Ishikawa (cell line): ENCODE data around the gene GTPBP2.

Source experiments
- CEBPB ChIP-seq: IDR thresholded peaks from 2 replicates; pipeline ENCODE4 v1.6.1; 2012
- CREB1 ChIP-seq: IDR thresholded peaks from 2 replicates; pipeline ENCODE4 v1.6.1; 2012; ENCODE audit warnings: low read depth
- EP300 ChIP-seq: IDR thresholded peaks from 2 replicates; pipeline ENCODE4 v1.6.1; 2012; ENCODE audit warnings: borderline replicate concordance
- FOXM1 ChIP-seq: IDR thresholded peaks from 2 replicates; pipeline ENCODE4 v1.6.1; 2012; ENCODE audit warnings: low read depth, borderline replicate concordance
- MAX ChIP-seq: IDR thresholded peaks from 2 replicates; pipeline ENCODE4 v1.6.1; 2012
- RAD21 ChIP-seq: IDR thresholded peaks from 2 replicates; pipeline ENCODE4 v1.6.1; 2012; ENCODE audit warnings: low read depth
- TAF1 ChIP-seq: IDR thresholded peaks from 2 replicates; pipeline ENCODE4 v1.6.1; 2012; ENCODE audit warnings: low read depth, mild to moderate bottlenecking
- TCF12 ChIP-seq: IDR thresholded peaks from 2 replicates; pipeline ENCODE4 v1.6.1; 2012; ENCODE audit warnings: low read depth
- YY1 ChIP-seq: IDR thresholded peaks from 2 replicates; pipeline ENCODE4 v1.6.1; 2012; ENCODE audit warnings: low read depth
- ZBTB7A ChIP-seq: IDR thresholded peaks from 2 replicates; pipeline ENCODE4 v1.6.1; 2012; ENCODE audit warnings: low read depth
- TF ChIP-seq, protein P1 (sequence below): IDR thresholded peaks from 2 replicates; pipeline ENCODE4 v1.6.1; 2012

DNA sequence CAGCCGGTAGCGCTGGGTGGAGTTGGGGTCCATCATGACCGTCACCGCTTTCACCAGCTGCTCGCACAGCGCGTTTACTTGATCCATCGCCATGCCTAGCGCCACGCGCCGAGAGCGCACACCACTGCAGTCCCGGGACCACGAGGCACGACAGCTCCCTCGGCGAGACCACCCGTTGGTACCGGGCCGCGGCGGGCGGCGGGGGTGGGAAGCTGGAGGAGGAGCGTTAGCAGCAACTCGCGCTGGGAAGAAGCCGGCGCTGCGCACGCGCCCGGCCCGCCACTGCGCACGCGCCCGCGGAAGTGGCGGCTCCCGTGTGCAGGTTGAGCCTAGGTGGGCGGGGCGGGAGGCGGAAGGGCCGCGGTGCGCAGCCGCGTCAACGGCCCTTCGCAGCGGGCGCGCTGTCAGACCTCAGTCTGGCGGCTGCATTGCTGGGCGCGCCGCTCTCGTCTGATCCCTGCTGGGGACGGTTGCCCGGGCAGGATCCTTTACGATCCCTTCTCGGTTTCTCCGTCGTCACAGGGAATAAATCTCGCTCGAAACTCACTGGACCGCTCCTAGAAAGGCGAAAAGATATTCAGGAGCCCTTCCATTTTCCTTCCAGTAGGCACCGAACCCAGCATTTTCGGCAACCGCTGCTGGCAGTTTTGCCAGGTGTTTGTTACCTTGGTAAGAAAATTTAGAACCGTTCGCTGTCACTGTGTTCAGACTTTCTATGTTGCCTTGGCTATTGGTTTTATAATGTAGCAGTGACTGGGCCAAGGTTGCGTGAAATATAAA lies 53.1 kb downstream of the GTPBP2 start, which contains the start of the genes POLH and XPO5:
- TF ChIP-seq MAX (peak; percentile 91), FOXM1 (no peak), TCF12 (peak; percentile 49; the same call in 1 of the 2 replicates), RAD21 (no peak), YY1 (peak; percentile 8; the same call in 1 of the 2 replicates), CEBPB (no peak), EP300 (no peak; the same call in 1 of the 2 replicates), TAF1 (peak; percentile 94), CREB1 (no peak), ZBTB7A (peak; percentile 60; the same call in 1 of the 2 replicates)
- TF ChIP-seq, protein P1, sequence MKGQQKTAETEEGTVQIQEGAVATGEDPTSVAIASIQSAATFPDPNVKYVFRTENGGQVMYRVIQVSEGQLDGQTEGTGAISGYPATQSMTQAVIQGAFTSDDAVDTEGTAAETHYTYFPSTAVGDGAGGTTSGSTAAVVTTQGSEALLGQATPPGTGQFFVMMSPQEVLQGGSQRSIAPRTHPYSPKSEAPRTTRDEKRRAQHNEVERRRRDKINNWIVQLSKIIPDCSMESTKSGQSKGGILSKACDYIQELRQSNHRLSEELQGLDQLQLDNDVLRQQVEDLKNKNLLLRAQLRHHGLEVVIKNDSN = peak; percentile 49; the same call in 1 of the 2 replicates
